Prostate gland (tissue), 2 donors: ENCODE data around the gene CABCOCO1. TPM values are rescaled to one million over a fixed set of nuclear protein-coding genes. Genes with fewer than 3 reads are reported as not detected.
"Not testable (repeated sequence)": the region's sequence is repeated elsewhere in the genome, so short reads cannot be mapped to it uniquely, and the experiment has no call there.

ENCODE experiments used
- DNase-seq: peaks from one replicate; pipeline ENCODE4 v3.0.0-alpha.2; 2019; ENCODE audit warnings: low spot score
- H3K27ac ChIP-seq, 2 donors: fragments of 200-600 bp; sonication (generic); 2 replicates each; pipeline ENCODE4 v1.5.1; 2017 to 2019
- H3K27me3 ChIP-seq: fragments of 200-600 bp; sonication (generic); replicated peaks from 2 replicates; pipeline ENCODE4 v1.5.1; 2019; ENCODE audit not compliant: insufficient read depth
- H3K36me3 ChIP-seq, 2 donors: fragments of 200-600 bp; sonication (generic); 1 replicate in 1 of 2; 2 replicates in 1 of 2; pipeline versions ENCODE4 v1.5.1 to v1.8.1; 2017 to 2019
- H3K4me1 ChIP-seq: fragments of 200-600 bp; sonication (generic); replicated peaks from 2 replicates; pipeline ENCODE4 v1.5.1; 2019
- H3K4me3 ChIP-seq, 2 donors: fragments of 200-600 bp; sonication (generic); 2 replicates each; pipeline ENCODE4 v1.5.1; 2017 to 2019
- H3K9me3 ChIP-seq: fragments of 200-600 bp; sonication (generic); 2 replicates; pipeline ENCODE4 v1.5.1; 2017
- CTCF ChIP-seq, 4 experiments: fragments of 200-600 bp in 2 of 4; fragments of 450-650 bp in 2 of 4; sonication (generic) in 2 of 4; IDR thresholded peaks; 1 replicate in 3 of 4; 2 replicates in 1 of 4; pipeline ENCODE4 v1.5.1; 2016 to 2019; ENCODE audit warnings: antibody characterized with exemption in 4 of 4, mild to moderate bottlenecking in 2 of 4, moderate library complexity in 2 of 4
- POLR2A ChIP-seq: fragments of 450-650 bp; IDR thresholded peaks from one replicate; pipeline ENCODE4 v1.6.1; 2016; ENCODE audit warnings: antibody characterized with exemption, mild to moderate bottlenecking
- POLR2AphosphoS5 ChIP-seq: sonication (generic); formaldehyde crosslinking; IDR thresholded peaks from one replicate; pipeline ENCODE4 v1.6.1; 2017; ENCODE audit warnings: antibody characterized with exemption
- WGBS: methylation state at CpG from one replicate; pipeline ENCODE4 v1.1.5; 2018; 5-methylcytosine and 5-hydroxymethylcytosine counted together
- intact Hi-C: fragments of 100-400 bp; cut with DNase I; formaldehyde crosslinking; loops from one replicate; pipeline ENCODE4 v1.14.2; 2022
- total RNA-seq, 2 donors: library from RNA; depleted of rRNA; stranded (reverse); fragments of >200 nt; gene quantifications; one replicate each; pipeline ENCODE4 v1.1.0, GENCODE V29; 2016

Gene CABCOCO1
- total RNA-seq, 2 donors from 2014 or later = 1.0 to 1.9 TPM

DNA sequence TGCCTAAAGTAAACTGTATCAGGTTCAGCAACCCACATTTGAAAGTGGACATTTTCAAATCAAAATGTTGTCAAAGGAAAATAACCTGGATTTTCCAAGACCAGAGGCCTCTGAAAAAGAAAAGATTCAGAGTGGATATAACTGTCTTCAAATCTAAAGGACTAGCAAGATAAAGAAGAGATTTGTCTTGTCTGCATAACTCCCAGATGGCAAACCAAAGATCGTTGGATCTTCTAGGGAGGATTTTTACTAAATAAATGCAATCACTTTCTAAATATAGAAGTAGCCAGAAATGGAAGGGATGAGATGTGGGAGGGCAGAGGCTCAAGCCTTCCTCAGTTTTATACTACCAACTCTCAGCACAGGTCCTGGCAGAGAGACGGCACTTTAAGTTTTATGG, 39.0 kb downstream of the CABCOCO1 start:
- H3K9me3 ChIP-seq = no peaks in the 10 kb centered on the region
- WGBS = 72% methylated on average over 2 of the region's 2 CpGs
- TF ChIP-seq POLR2A (no peak), POLR2AphosphoS5 (no peak), CTCF (IDR thresholded peaks at IDR 0.05) (no peak)
- H3K27me3 ChIP-seq = no peaks in the 10 kb centered on the region
- H3K4me1 ChIP-seq = no peaks in the 10 kb centered on the region
- H3K36me3 ChIP-seq = no peaks in the 10 kb centered on the region
- intact Hi-C loops = no loop called here
- H3K27ac ChIP-seq = no peak overlapping the region
- DNase-seq = no peak
- H3K4me3 ChIP-seq = no peak overlapping the region

- H3K27me3 ChIP-seq = no peaks in the 10 kb centered on the region
- H3K4me3 ChIP-seq = no peak overlapping the region
- 89% methylated on average over 2 of the region's 2 CpGs for WGBS
- H3K4me1 ChIP-seq = no peaks in the 10 kb centered on the region
- TF ChIP-seq POLR2AphosphoS5 = no peak
- no peak for TF ChIP-seq POLR2A
- TF ChIP-seq CTCF (IDR thresholded peaks at IDR 0.05) = no peak
- H3K27ac ChIP-seq = no peak overlapping the region
- H3K36me3 ChIP-seq = no peaks in the 10 kb centered on the region
- H3K9me3 ChIP-seq = no peaks in the 10 kb centered on the region
- DNase-seq = no peak
- intact Hi-C loops = no loop called here
Measured at GRCh38 chr10:61702584-61702983, 39.9 kb downstream of the CABCOCO1 start.

GRCh38 chr10:61705022-61705613, 42.4 kb downstream of the CABCOCO1 start:
- Histone ChIP-seq H3K36me3 (no peaks in the 10 kb centered on the region), H3K9me3 (no peaks in the 10 kb centered on the region), H3K4me3 (no peak overlapping the region), H3K27me3 (no peaks in the 10 kb centered on the region), H3K27ac (peak overlapping the region in 1 of 2 donors; percentile 25), H3K4me1 (no peaks in the 10 kb centered on the region)
- TF ChIP-seq POLR2A (no peak), POLR2AphosphoS5 (peak; percentile 10)
- DNase-seq = no peak
- intact Hi-C loops = no loop called here
- 79% methylated on average over 1 of the region's 1 CpG for WGBS

- no peak for TF ChIP-seq CTCF (IDR thresholded peaks at IDR 0.05)
- no peak for TF ChIP-seq POLR2A
- TF ChIP-seq POLR2AphosphoS5 = no peak
- Histone ChIP-seq H3K4me3 (no peak overlapping the region), H3K36me3 (no peaks in the 10 kb centered on the region), H3K27me3 (no peaks in the 10 kb centered on the region), H3K9me3 (no peaks in the 10 kb centered on the region), H3K27ac (no peak overlapping the region), H3K4me1 (no peaks in the 10 kb centered on the region)
- DNase-seq = no peak
- intact Hi-C loops = no loop called here
- WGBS = 71% methylated on average over 2 of the region's 2 CpGs
Measured at GRCh38 chr10:61708846-61709245, 46.1 kb downstream of the CABCOCO1 start.

DNA sequence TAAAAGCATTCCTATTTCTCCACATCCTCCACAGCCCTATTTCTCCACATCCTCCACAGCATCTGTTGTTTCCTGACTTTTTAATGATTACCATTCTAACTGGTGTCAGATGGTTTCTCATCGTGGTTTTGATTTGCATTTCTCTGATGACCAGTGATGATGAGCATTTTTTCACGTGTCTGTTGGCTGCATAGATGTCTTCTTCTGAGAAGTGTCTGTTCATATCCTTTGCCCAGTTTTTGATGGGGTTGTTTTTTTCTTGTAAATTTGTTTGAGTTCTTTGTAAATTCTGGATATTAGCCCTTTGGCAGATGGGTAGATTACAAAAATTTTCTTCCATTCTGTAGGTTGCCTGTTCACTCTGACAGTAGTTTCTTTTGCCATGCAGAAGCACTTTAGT, 49.4 kb downstream of the CABCOCO1 start:
- H3K4me1 ChIP-seq, DNase-seq, H3K36me3 ChIP-seq, H3K27ac ChIP-seq, H3K27me3 ChIP-seq, H3K9me3 ChIP-seq, intact Hi-C loops, H3K4me3 ChIP-seq: not testable (repeated sequence)
- 78% methylated on average over 2 of the region's 2 CpGs for WGBS

DNA sequence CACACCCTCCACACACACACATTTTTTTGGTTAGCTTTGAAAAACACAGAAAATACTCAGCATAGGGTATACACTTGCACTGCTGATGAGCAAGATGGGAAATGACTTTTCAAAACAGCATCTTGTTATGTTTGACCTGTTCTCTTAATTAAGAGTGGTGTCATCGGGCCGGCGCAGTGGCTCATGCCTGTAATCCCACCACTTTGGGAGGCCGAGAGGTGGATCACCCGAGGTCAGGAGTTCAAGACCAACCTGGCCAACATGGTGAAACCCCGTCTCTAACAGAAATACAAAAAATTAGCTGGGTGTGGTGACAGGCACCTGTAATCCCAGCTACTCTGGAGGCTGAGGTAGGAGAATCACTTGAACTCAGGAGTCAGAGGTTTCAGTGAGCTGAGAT, 56.7 kb downstream of the CABCOCO1 start:
- H3K4me3 ChIP-seq, H3K36me3 ChIP-seq, intact Hi-C loops, H3K4me1 ChIP-seq, H3K27me3 ChIP-seq, H3K27ac ChIP-seq, DNase-seq, H3K9me3 ChIP-seq: not testable (repeated sequence)
- 78% methylated on average over 6 of the region's 6 CpGs for WGBS
